BJ (cell line): Measurements from ENCODE around the gene SORBS1. TPM values are rescaled to one million over a fixed set of nuclear protein-coding genes. Genes with fewer than 3 reads are reported as not detected.

Experiments used
- CTCF ChIA-PET: fragments of 350-600 bp; formaldehyde crosslinking; extraction: SDS; loops from one replicate; lab custom pipeline; 2021; ENCODE audit warnings: antibody characterized with exemption, inconsistent platforms; lab: Yijun Ruan, JAX
- POLR2A ChIA-PET: fragments of 300-600 bp; sonication (Branson Sonifier 250); formaldehyde crosslinking; extraction: SDS; loops from one replicate; lab custom pipeline; 2021; ENCODE audit warnings: antibody characterized with exemption; lab: Charles Lee
- DNase-seq: peaks from one replicate; pipeline ENCODE4 v3.0.0-alpha.2; 2011; ENCODE audit warnings: low read depth
- H3K27me3 ChIP-seq: 2 replicates; pipeline ENCODE4 v1.6.0; 2011; ENCODE audit warnings: low read length; ENCODE audit not compliant: control insufficient read depth, insufficient read depth
- H3K36me3 ChIP-seq: 2 replicates; pipeline ENCODE4 v1.5.1; 2011; ENCODE audit warnings: low read length; ENCODE audit not compliant: control insufficient read depth, insufficient read depth
- H3K4me3 ChIP-seq: 2 replicates; pipeline ENCODE4 v1.5.1; 2011; ENCODE audit warnings: low read depth, mild to moderate bottlenecking, control low read depth, low read length
- polyA plus RNA-seq: library from polyadenylated mRNA; depleted of rRNA; stranded (reverse); fragments of >200 nt; gene quantifications from 2 replicates; pipeline ENCODE4 v1.2.3, GENCODE V29; 2011
- TF ChIP-seq, protein P1 (sequence below): IDR thresholded peaks from 2 replicates; pipeline ENCODE4 v1.5.1; 2011; ENCODE audit warnings: low read depth, mild to moderate bottlenecking, control low read depth, inconsistent platforms, low read length, moderate library complexity; ENCODE audit not compliant: insufficient read depth

The SORBS1 gene
- polyA plus RNA-seq, 1 experiment, result 1.8 TPM

DNA sequence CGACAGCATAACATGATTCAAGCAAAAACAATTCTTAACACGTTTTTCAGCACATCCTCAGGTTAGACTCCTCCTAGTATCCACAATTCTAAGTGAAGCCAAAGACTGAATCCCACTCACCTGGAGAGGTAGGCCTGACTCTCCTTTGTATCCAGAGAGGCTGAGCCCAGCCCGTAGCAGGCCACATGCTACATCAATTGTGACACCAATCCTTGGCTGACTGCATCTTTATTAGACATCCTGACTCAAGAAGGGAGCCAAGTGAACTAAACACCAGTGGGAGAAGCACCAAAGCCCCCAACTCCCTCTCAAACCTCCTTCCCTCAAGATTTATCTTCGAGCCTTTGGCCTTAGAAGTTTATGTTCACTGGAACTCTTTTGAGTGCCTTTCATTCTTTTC is 144.9 kb downstream of the SORBS1 start:
- Histone ChIP-seq H3K4me3 (no peak overlapping the region), H3K36me3 (no peaks in the 10 kb centered on the region), H3K27me3 (no peaks in the 10 kb centered on the region)
- CTCF ChIA-PET, result no interaction called here
- TF ChIP-seq, protein P1, sequence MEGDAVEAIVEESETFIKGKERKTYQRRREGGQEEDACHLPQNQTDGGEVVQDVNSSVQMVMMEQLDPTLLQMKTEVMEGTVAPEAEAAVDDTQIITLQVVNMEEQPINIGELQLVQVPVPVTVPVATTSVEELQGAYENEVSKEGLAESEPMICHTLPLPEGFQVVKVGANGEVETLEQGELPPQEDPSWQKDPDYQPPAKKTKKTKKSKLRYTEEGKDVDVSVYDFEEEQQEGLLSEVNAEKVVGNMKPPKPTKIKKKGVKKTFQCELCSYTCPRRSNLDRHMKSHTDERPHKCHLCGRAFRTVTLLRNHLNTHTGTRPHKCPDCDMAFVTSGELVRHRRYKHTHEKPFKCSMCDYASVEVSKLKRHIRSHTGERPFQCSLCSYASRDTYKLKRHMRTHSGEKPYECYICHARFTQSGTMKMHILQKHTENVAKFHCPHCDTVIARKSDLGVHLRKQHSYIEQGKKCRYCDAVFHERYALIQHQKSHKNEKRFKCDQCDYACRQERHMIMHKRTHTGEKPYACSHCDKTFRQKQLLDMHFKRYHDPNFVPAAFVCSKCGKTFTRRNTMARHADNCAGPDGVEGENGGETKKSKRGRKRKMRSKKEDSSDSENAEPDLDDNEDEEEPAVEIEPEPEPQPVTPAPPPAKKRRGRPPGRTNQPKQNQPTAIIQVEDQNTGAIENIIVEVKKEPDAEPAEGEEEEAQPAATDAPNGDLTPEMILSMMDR, result no peak
- no peak for DNase-seq
- POLR2A ChIA-PET, result no interaction called here

DNA sequence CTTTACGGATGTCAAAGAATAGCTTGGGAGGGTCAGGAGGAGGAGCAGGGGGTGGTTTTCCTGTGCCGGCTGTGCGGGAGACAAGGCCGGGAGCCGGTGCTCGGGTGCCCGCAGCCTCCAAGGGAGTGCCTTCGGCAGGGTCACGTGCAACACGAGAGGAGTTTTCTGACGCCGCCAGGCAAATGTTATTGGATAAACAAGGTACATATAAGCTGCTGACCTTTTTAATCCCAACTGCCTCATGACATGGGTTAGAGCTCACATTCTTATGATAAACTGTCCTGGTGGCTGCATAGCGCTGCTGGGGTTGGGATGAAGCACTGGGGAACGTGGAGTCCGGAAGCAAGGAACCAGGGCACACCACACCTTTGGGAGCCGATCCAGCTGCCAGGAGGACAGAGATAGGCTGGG is 145.5 kb downstream of the SORBS1 start:
- Histone ChIP-seq H3K27me3 (no peaks in the 10 kb centered on the region), H3K36me3 (no peaks in the 10 kb centered on the region), H3K4me3 (no peak overlapping the region)
- TF ChIP-seq, protein P1, result no peak
- no peak for DNase-seq
- ChIA-PET POLR2A (no interaction called here), CTCF (no interaction called here)

DNA sequence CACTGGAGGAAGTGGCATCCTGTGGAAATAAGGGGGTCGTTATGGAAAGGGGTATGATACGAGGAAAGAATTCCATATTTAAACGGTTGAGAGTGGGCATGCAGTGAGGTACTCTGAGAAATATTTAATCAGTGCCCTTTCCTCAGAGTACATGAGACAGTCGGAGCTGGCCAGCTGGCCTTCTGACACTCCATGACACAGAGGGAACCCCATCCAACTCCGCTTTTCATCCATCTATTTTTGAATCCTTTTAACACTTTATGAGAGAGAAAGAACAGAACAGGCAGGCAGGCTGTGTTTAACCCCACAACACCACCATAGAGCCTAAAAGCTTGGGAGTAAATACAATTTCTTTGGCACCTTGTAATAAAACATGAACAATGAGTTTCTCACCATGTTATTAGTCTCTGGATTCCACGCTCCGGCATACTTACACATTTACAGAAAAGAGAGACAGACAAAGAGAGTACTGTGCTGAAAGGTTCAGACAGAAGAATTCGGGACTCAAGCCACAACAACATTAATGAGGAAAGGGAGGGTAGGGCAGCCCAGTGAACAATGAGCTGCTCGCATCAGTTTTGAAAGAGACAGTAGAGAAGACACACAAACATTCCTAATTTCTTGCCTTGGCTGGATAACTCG is 146.2 kb downstream of the SORBS1 start:
- CTCF ChIA-PET, result no interaction called here
- DNase-seq, result no peak
- H3K36me3 ChIP-seq, result no peaks in the 10 kb centered on the region
- POLR2A ChIA-PET, result no interaction called here
- TF ChIP-seq, protein P1, result no peak
- H3K4me3 ChIP-seq, result no peak overlapping the region
- H3K27me3 ChIP-seq, result no peaks in the 10 kb centered on the region

DNA sequence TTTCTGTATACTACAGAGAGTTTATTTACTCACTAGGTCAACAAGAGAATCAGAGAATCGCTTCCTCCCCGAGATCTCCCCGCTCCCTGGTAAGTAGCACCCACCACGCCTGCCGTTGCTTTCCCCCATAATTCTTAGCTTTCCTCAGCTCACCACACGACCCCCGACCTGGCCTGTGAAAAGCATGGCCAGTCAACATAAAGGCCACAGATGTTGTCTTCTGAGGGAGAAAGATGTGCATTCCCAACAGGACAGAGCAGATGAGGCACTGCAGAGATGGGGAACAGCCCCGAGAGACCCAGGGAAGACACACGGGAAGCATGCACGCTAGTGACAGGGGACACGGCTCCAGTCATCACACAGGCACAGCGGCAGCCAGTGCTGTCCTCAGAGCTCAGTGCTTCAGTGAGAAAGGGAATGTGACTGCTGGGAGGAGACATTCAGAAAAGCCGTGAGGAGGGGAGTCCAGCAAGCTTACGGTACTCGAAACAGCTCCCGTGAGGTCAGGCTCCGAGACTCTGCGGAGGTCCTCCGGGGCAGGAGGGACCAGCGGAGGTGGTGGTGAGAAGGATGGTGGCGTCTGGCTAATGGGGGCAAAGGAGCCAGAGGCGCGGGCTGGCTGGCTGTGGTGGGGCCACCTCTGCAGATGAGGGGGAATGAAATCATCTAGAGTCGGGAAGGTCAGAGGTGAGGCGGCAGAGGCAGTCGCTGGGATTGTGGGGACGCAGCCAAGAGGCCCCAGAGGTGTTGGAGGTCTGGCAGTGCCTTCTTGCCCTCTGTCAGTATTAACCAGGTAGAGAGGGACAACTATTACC is 146.9 kb downstream of the SORBS1 start:
- DNase-seq, result no peak
- Histone ChIP-seq H3K36me3 (no peaks in the 10 kb centered on the region), H3K4me3 (no peak overlapping the region), H3K27me3 (no peaks in the 10 kb centered on the region)
- TF ChIP-seq, protein P1, result no peak
- POLR2A ChIA-PET, result no interaction called here
- CTCF ChIA-PET, result no interaction called here

DNA sequence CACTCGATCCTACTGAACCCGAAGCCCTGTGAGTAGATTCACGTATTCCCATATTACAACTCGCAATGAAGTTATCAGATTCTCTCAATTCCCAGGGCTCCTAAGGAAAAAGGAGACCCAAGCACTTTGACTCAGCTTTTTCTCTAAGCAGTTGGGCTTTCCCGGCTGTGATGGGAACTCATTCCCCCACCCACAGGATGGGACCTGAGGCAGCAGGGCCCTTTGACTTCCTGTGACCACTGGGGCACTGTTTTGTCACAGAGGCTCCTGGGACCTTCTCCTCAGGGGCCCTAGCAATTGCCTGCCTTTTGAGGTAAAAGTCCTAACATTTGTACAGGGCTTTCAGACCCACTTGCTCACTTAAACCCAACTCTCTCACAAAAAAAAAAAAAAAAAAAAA is 147.6 kb downstream of the SORBS1 start:
- Histone ChIP-seq H3K27me3 (no peaks in the 10 kb centered on the region), H3K36me3 (no peaks in the 10 kb centered on the region), H3K4me3 (no peak overlapping the region)
- ChIA-PET POLR2A (no interaction called here), CTCF (interaction anchor here (1.9 kb wide), 1 partner anchor 17 kb away, joined by 5 read pairs; no protein-coding TSS in a partner anchor)
- DNase-seq, result no peak
- TF ChIP-seq, protein P1, result no peak
